Fibroblast of peridontal ligament (primary cell): ENCODE measurements around the gene ZNF823.
"Not testable (repeated sequence)": the region's sequence is repeated elsewhere in the genome, so short reads cannot be mapped to it uniquely, and the experiment has no call there.

Experiments used
- DNase-seq: peaks from one replicate; pipeline ENCODE4 v3.0.0-alpha.2; 2010; ENCODE audit errors: extremely low read depth

Gene ZNF823

GRCh38 chr19:11738746-11739620 is at the start of gene ZNF823:
Gene ZNF823 (minus strand): TSS chr19:11738946. CDS start chr19:11738819, 127 bp downstream.
- DNase-seq = peak; percentile 96

GRCh38 chr19:11787536-11787935 is 48.8 kb upstream of the ZNF823 start:
- DNase-seq = no peak

- DNase-seq = no peak
Observed at GRCh38 chr19:11784356-11784755, 45.6 kb upstream of the ZNF823 start.

- DNase-seq = no peak
Observed at GRCh38 chr19:11783767-11784166, 45.0 kb upstream of the ZNF823 start.

- DNase-seq = peak; percentile 8
Observed at GRCh38 chr19:11781295-11782057, 42.7 kb upstream of the ZNF823 start.

- no peak for DNase-seq
Observed at GRCh38 chr19:11780431-11781020, 41.8 kb upstream of the ZNF823 start.

- not testable (repeated sequence) for DNase-seq
Observed at GRCh38 chr19:11776669-11777068, 37.9 kb upstream of the ZNF823 start.

- not testable (repeated sequence) for DNase-seq
Observed at GRCh38 chr19:11771520-11771919, 32.8 kb upstream of the ZNF823 start.

GRCh38 chr19:11769995-11770394 is 31.2 kb upstream of the ZNF823 start:
- DNase-seq = no peak

- peak; percentile 32 for DNase-seq
Observed at GRCh38 chr19:11767633-11768133, 28.9 kb upstream of the ZNF823 start.

GRCh38 chr19:11766597-11767591 is 28.1 kb upstream of the ZNF823 start, which contains the start of gene ZNF441:
Gene ZNF441 (plus strand): TSS chr19:11767000. CDS start chr19:11767194, 194 bp downstream.
- DNase-seq = peak; percentile 91

GRCh38 chr19:11763611-11764010 is 24.9 kb upstream of the ZNF823 start:
- DNase-seq = no peak

- DNase-seq = no peak
Observed at GRCh38 chr19:11763117-11763516, 24.4 kb upstream of the ZNF823 start.

- no peak for DNase-seq
Observed at GRCh38 chr19:11759805-11760204, 21.1 kb upstream of the ZNF823 start.

GRCh38 chr19:11756965-11757364 is 18.2 kb upstream of the ZNF823 start:
- no peak for DNase-seq

- no peak for DNase-seq
Observed at GRCh38 chr19:11754663-11755062, 15.9 kb upstream of the ZNF823 start.

- DNase-seq = no peak
Observed at GRCh38 chr19:11752244-11752736, 13.5 kb upstream of the ZNF823 start.

GRCh38 chr19:11749751-11750150 is 11.0 kb upstream of the ZNF823 start:
- DNase-seq = no peak

GRCh38 chr19:11747277-11747676 is 8.5 kb upstream of the ZNF823 start:
- no peak for DNase-seq

GRCh38 chr19:11745869-11746268 is 7.1 kb upstream of the ZNF823 start:
- DNase-seq = no peak
